GM12878 (cell line): ENCODE results near the gene CDYL2. TPM values are rescaled to one million over a fixed set of nuclear protein-coding genes. Genes with fewer than 3 reads are reported as not detected.

Source experiments
- ATAC-seq: fragments of 200-7000 bp; cut with Tn5 transposase; 3 replicates; pipeline ENCODE4 v1.9.1; 2020; ENCODE audit warnings: mild to moderate bottlenecking, moderate library complexity
- BruUV-seq: library from RNA; stranded (reverse); fragments of 400-500 nt; replicated peaks from 2 replicates; lab custom pipeline; 2021; lab: Mats Ljungman, UMichigan
- CTCF ChIA-PET: fragments of 300-600 bp; sonication (Branson Sonifier 250); formaldehyde crosslinking; extraction: SDS; loops from one replicate; lab custom pipeline; 2021; ENCODE audit warnings: inconsistent platforms; lab: Yijun Ruan, JAX
- POLR2A ChIA-PET: fragments of 350-600 bp; formaldehyde crosslinking; extraction: SDS; loops from one replicate; lab custom pipeline; 2021; ENCODE audit warnings: inconsistent platforms; lab: Charles Lee
- RAD21 ChIA-PET: fragments of 300-600 bp; sonication (Branson Sonifier 250); formaldehyde crosslinking; loops from one replicate; lab custom pipeline; 2023; ENCODE audit warnings: antibody characterized with exemption; ENCODE audit not compliant: unreplicated experiment; lab: Charles Lee
- SMC1A ChIA-PET: fragments of 300-600 bp; sonication (Branson Sonifier 250); formaldehyde crosslinking; loops from one replicate; lab custom pipeline; 2023; ENCODE audit not compliant: unreplicated experiment, uncharacterized antibody; lab: Charles Lee
- DNase-seq: peaks from one replicate; pipeline ENCODE4 v3.0.0-alpha.2; 2011; ENCODE audit warnings: low read depth, low spot score
- FAIRE-seq: peaks from 3 replicates; lab custom pipeline; 2011; peaks lifted over from hg19 to GRCh38; lab: Jason Lieb, UNC
- H2AFZ ChIP-seq: 2 replicates; pipeline ENCODE4 v1.6.0; 2011; ENCODE audit warnings: low read depth, low read length, control low read depth; ENCODE audit not compliant: control insufficient read depth
- H3K27ac ChIP-seq: 2 replicates; pipeline ENCODE4 v1.5.1; 2011; ENCODE audit warnings: control low read depth; ENCODE audit not compliant: control insufficient read depth, insufficient read depth
- H3K27me3 ChIP-seq, 2 experiments: replicated peaks in 1 of 2; 2 replicates each; pipeline versions ENCODE4 v1.6.0 to v1.6.1; 2011; ENCODE audit warnings: low read length in 1 of 2; ENCODE audit not compliant: control insufficient read depth in 2 of 2, insufficient read depth in 2 of 2
- H3K36me3 ChIP-seq, 2 experiments: 2 replicates each; pipeline ENCODE4 v1.5.1; 2011; ENCODE audit warnings: low read length in 1 of 2; ENCODE audit not compliant: control insufficient read depth in 2 of 2, insufficient read depth in 2 of 2
- H3K4me1 ChIP-seq: 2 replicates; pipeline ENCODE4 v1.6.1; 2011; ENCODE audit warnings: mild to moderate bottlenecking, low read length, moderate library complexity, mixed read lengths; ENCODE audit not compliant: control insufficient read depth, insufficient read depth
- H3K4me2 ChIP-seq: 2 replicates; pipeline ENCODE4 v1.6.0; 2011; ENCODE audit warnings: control low read depth; ENCODE audit not compliant: control insufficient read depth, insufficient read depth
- H3K4me3 ChIP-seq: fragments of 200-600 bp; sonication (generic); 2 replicates; pipeline ENCODE4 v1.5.1; 2016
- H3K79me2 ChIP-seq: 2 replicates; pipeline ENCODE4 v1.6.0; 2011; ENCODE audit warnings: low read length; ENCODE audit not compliant: control insufficient read depth, insufficient read depth
- H3K9ac ChIP-seq: 2 replicates; pipeline ENCODE4 v1.8.0; 2011; ENCODE audit warnings: low read length, control low read depth, mixed read lengths; ENCODE audit not compliant: control insufficient read depth, insufficient read depth
- H3K9me3 ChIP-seq: replicated peaks from 3 replicates; pipeline ENCODE4 v1.5.1; 2011; ENCODE audit warnings: mild to moderate bottlenecking, low read length; ENCODE audit not compliant: control insufficient read depth, insufficient read depth
- H4K20me1 ChIP-seq: 2 replicates; pipeline ENCODE4 v1.6.0; 2011; ENCODE audit not compliant: control insufficient read depth, insufficient read depth
- ATF2 ChIP-seq: IDR thresholded peaks from 2 replicates; pipeline ENCODE4 v1.6.1; 2012; ENCODE audit warnings: low read length, inconsistent platforms
- BHLHE40 ChIP-seq, 2 experiments: fragments of 450-650 bp in 1 of 2; IDR thresholded peaks; 2 replicates each; pipeline ENCODE4 v1.6.1; 2011 to 2017; ENCODE audit warnings: low read depth in 2 of 2, borderline replicate concordance in 1 of 2, improper control_type of control experiment in 1 of 2, low read length in 1 of 2, mild to moderate bottlenecking in 1 of 2
- CBFB ChIP-seq: IDR thresholded peaks from 2 replicates; pipeline ENCODE4 v1.6.1; 2016; ENCODE audit warnings: antibody characterized with exemption, low read depth
- CTCF ChIP-seq, 3 experiments: IDR thresholded peaks in 2 of 3; conservative IDR thresholded peaks in 1 of 3; 2 replicates each; pipeline ENCODE4 v1.5.1; 2011; ENCODE audit warnings: low read depth in 3 of 3, low read length in 3 of 3, mild to moderate bottlenecking in 3 of 3, control low read depth in 2 of 3, moderate library complexity in 2 of 3, inconsistent platforms in 1 of 3, mixed read lengths in 1 of 3; ENCODE audit not compliant: control insufficient read depth in 2 of 3, insufficient read depth in 1 of 3; ENCODE audit errors: extremely low read depth in 1 of 3
- EED ChIP-seq: sonication (generic); IDR thresholded peaks from 2 replicates; pipeline ENCODE4 v1.6.1; 2016; ENCODE audit warnings: antibody characterized with exemption, low read depth
- EGR1 ChIP-seq, 2 experiments: IDR thresholded peaks; 1 replicate in 1 of 2; 2 replicates in 1 of 2; pipeline ENCODE4 v1.6.1; 2011 to 2012; ENCODE audit warnings: low read depth in 2 of 2, low read length in 2 of 2, borderline replicate concordance in 1 of 2, mild to moderate bottlenecking in 1 of 2, moderate library complexity in 1 of 2
- IRF4 ChIP-seq: IDR thresholded peaks from 2 replicates; pipeline ENCODE4 v1.6.1; 2011; ENCODE audit warnings: low read depth, low read length
- JUNB ChIP-seq: IDR thresholded peaks from 2 replicates; pipeline ENCODE4 v1.6.1; 2016; ENCODE audit warnings: antibody characterized with exemption, mild to moderate bottlenecking
- PKNOX1 ChIP-seq: fragments of 450-650 bp; IDR thresholded peaks from 2 replicates; pipeline ENCODE4 v1.6.1; 2016; ENCODE audit warnings: mild to moderate bottlenecking
- PML ChIP-seq: IDR thresholded peaks from 2 replicates; pipeline ENCODE4 v1.6.1; 2012; ENCODE audit warnings: low read length, inconsistent platforms
- RUNX3 ChIP-seq: IDR thresholded peaks from 2 replicates; pipeline ENCODE4 v1.6.1; 2012; ENCODE audit warnings: low read length, inconsistent platforms
- SP1 ChIP-seq: IDR thresholded peaks from one replicate; pipeline ENCODE4 v1.6.1; 2011; ENCODE audit warnings: low read depth, low read length
- ZBTB11 ChIP-seq: fragments of 450-650 bp; formaldehyde crosslinking; IDR thresholded peaks from 2 replicates; pipeline ENCODE4 v1.5.0; 2022; ENCODE audit warnings: mild to moderate bottlenecking, missing genetic modification characterization
- ZNF217 ChIP-seq: fragments of 450-650 bp; IDR thresholded peaks from 2 replicates; pipeline ENCODE4 v1.6.1; 2017; ENCODE audit warnings: antibody characterized with exemption, mild to moderate bottlenecking
- WGBS: methylation state at CpG from one replicate; pipeline ENCODE4 v1.1.6; 2016; ENCODE audit warnings: low lambda C conversion rate; ENCODE audit not compliant: insufficient replicate concordance, insufficient coverage; ENCODE audit errors: missing lambda C conversion rate; 5-methylcytosine and 5-hydroxymethylcytosine counted together
- in situ Hi-C: fragments of 300-500 bp; cut with MboI; formaldehyde crosslinking; loops from 9 replicates; pipeline ENCODE4 v1.14.3; 2018; ENCODE audit warnings: mixed read lengths
- intact Hi-C: fragments of 100-400 bp; cut with micrococcal nuclease; formaldehyde crosslinking; loops from one replicate; pipeline ENCODE4 v1.14.2; 2022; ENCODE audit not compliant: unreplicated experiment
- polyA plus RNA-seq, 11 experiments: library from polyadenylated mRNA; depleted of rRNA in 4 of 11; unstranded in 6 of 11; stranded (reverse) in 5 of 11; fragments of >200 nt; fragmentation: Nextera tagmentation in 4 of 11; fragmentation: Illumina TruSeq in 1 of 11; extraction: Ambion mirVana in 4 of 11; extraction: Trizol in 1 of 11; gene quantifications; 1 replicate in 1 of 11; 2 replicates in 10 of 11; pipeline versions ENCODE4 v1.2.1 to v1.2.3, GENCODE V29; 2011 to 2016; ENCODE audit warnings: inconsistent platforms in 2 of 11, missing spikeins in 2 of 11, low read depth in 1 of 11
- total RNA-seq, 4 experiments: library from RNA; depleted of rRNA in 3 of 4; stranded (reverse); fragments of >200 nt in 3 of 4; fragmentation: Illumina TruSeq in 1 of 4; extraction: Trizol in 1 of 4; gene quantifications; 2 replicates each; pipeline versions ENCODE4 v1.2.1 to v1.2.3, GENCODE V29; 2013 to 2021

The CDYL2 gene
- total and polyA plus RNA-seq, 10 of the 15 experiments (the other 5 are each of a cell fraction or from before 2014, with no cell fraction given): 0.27 to 22.9 (median 3.9) TPM

GRCh38 chr16:80744856-80745255 is 59.5 kb downstream of the CDYL2 start (continued):
- peak; percentile 69 for TF ChIP-seq PKNOX1
- no peak for TF ChIP-seq ZBTB11

- WGBS: 95% methylated on average over 1 of the region's 1 CpG
- Histone ChIP-seq H3K27me3 (no peaks in the 10 kb centered on the region), H3K27ac (no peak overlapping the region), H2AFZ (no peak overlapping the region), H3K9me3 (no peaks in the 10 kb centered on the region; the same call in 2 of the 3 replicates), H3K4me3 (no peak overlapping the region), H4K20me1 (no peaks in the 10 kb centered on the region), H3K36me3 (no peaks in the 10 kb centered on the region), H3K79me2 (no peaks in the 10 kb centered on the region), H3K9ac (no peak overlapping the region), H3K4me2 (no peak overlapping the region), H3K4me1 (no peaks in the 10 kb centered on the region)
- no peak for TF ChIP-seq EGR1 (IDR thresholded peaks at IDR 0.05; ENCODE audit: borderline replicate concordance in 1 of 2, low read depth in 2 of 2, low read length in 2 of 2)
- no peak for TF ChIP-seq SP1
- TF ChIP-seq PML: no peak
- TF ChIP-seq EED: peak; percentile 63
- no peak for TF ChIP-seq BHLHE40 (IDR thresholded peaks at IDR 0.05; ENCODE audit: borderline replicate concordance in 1 of 2, low read depth in 2 of 2, low read length in 1 of 2)
- TF ChIP-seq CBFB: no peak
- TF ChIP-seq ZNF217: no peak
- TF ChIP-seq CTCF (IDR thresholded peaks at IDR 0.05 in 2 of 3, conservative IDR thresholded peaks at IDR 0.05 in 1 of 3; ENCODE audit: control insufficient read depth in 2 of 3, extremely low read depth in 1 of 3, insufficient read depth in 1 of 3, low read depth in 3 of 3, low read length in 3 of 3): no peak
- peak; percentile 35; the same call in 1 of the 2 replicates for TF ChIP-seq JUNB
- TF ChIP-seq IRF4: no peak
- peak; percentile 70 for TF ChIP-seq RUNX3
- TF ChIP-seq ATF2: no peak
- ChIA-PET RAD21 (interaction anchor here (1.2 to 1.8 kb wide), 2 partner anchors 20 to 56 kb away, joined by 3 to 5 read pairs; no protein-coding TSS in a partner anchor), CTCF (no interaction called here), POLR2A (interaction anchor here (1.5 kb wide), 1 partner anchor 23 kb away, joined by 3 read pairs; no protein-coding TSS in a partner anchor), SMC1A (interaction anchor here (1.2 to 1.5 kb wide), 2 partner anchors 23 to 56 kb away, joined by 3 read pairs; no protein-coding TSS in a partner anchor)
- BruUV-seq: no TSS peak
- in situ Hi-C loops: no loop called here
- intact Hi-C loops: no loop called here
- ATAC-seq (no peak), FAIRE-seq (no peak), DNase-seq (no peak)
These were observed 60.6 kb downstream of the CDYL2 start for GRCh38 chr16:80743772-80744171.
